ENCODE measurements around the gene OR52E2.
"Not testable (repeated sequence)": the region's sequence is repeated elsewhere in the genome, so short reads cannot be mapped to it uniquely, and the experiment has no call there.

The OR52E2 gene

GRCh38 chr11:5059391-5059790 is at the start of gene OR52E2:
TSS of gene OR52E2 (minus strand) at chr11:5059627. CDS start at chr11:5059627, 0 bp downstream.
- no peak for TF ChIP-seq ZNF274 (IDR thresholded peaks at IDR 0.05; ENCODE audit: low read depth, low read length)
- H3K4me3 ChIP-seq (ENCODE audit: low read length), result no peak within 1 kb of the TSS

DNA sequence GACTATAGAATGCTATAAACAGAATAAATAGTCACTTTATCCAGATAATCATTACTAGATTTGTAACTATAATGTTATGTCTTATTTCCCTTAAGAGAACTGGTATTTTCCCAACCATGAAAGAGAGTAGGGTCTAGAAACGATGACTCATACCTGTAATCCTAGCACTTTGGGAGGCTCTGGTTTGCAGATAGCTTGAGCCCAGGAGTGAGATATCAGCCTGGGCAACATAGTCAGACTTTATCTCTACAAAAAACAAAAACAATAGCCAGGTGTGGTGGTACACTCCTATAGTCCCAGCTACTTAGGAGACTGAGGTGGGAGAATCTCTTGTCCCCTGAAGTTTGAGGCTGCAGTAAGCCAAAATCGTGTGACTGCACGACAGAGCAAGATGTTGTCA is 47.9 kb upstream of the OR52E2 start:
- no peak overlapping the region for H3K4me3 ChIP-seq (ENCODE audit: low read length)
- TF ChIP-seq ZNF274 (IDR thresholded peaks at IDR 0.05; ENCODE audit: low read depth, low read length), result no peak

GRCh38 chr11:5103066-5103465 is 43.6 kb upstream of the OR52E2 start:
- TF ChIP-seq ZNF274 (IDR thresholded peaks at IDR 0.05; ENCODE audit: low read depth, low read length), result no peak
- H3K4me3 ChIP-seq (ENCODE audit: low read length), result no peak overlapping the region

- no peak overlapping the region for H3K4me3 ChIP-seq (ENCODE audit: low read length)
- TF ChIP-seq ZNF274 (IDR thresholded peaks at IDR 0.05; ENCODE audit: low read depth, low read length), result no peak
Measured at GRCh38 chr11:5102246-5102645, 42.8 kb upstream of the OR52E2 start.

- TF ChIP-seq ZNF274 (IDR thresholded peaks at IDR 0.05; ENCODE audit: low read depth, low read length), result no peak
- no peak overlapping the region for H3K4me3 ChIP-seq (ENCODE audit: low read length)
Measured at GRCh38 chr11:5096011-5096410, 36.6 kb upstream of the OR52E2 start.

- TF ChIP-seq ZNF274 (IDR thresholded peaks at IDR 0.05; ENCODE audit: low read depth, low read length), result no peak
- H3K4me3 ChIP-seq (ENCODE audit: low read length), result no peak overlapping the region
Measured at GRCh38 chr11:5092821-5093585, 33.6 kb upstream of the OR52E2 start.

DNA sequence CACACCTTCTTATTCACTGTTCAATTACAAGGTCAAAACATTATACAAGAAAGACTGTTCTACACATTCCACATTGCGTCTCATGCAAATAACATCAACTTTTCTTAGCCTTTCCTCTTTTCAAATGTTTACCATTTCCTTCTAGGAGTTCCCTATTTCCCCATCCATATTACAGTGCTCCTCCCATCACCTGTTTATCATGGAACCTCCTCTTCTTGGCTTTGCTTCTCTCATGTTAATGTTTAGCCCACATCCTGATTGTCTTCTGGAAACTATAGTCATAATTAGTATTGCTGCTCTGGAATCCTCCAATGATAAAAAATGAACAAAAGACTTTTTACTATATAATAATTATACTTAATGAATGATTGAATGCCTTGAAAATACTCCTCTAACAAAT is 31.2 kb upstream of the OR52E2 start:
- no peak for TF ChIP-seq ZNF274 (IDR thresholded peaks at IDR 0.05; ENCODE audit: low read depth, low read length)
- no peak overlapping the region for H3K4me3 ChIP-seq (ENCODE audit: low read length)

DNA sequence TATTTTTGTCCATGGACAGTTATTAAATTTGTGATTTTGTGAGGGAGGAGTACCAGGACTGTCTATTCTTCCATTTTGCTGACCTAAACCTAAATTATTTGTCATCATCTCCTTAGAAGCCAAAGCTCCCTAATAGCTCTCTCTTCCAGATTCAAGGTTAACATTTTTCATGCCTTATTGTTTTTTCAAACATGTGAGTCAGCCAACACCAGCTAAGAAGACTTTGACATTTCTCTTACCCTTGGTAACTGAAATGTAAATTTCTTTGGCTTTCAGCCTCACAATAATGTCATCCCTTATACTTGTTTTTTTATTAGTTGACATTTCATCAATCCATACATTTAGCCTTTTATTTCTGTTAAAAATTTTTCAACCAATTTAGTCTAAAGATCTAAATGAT is 29.1 kb upstream of the OR52E2 start:
- TF ChIP-seq ZNF274 (IDR thresholded peaks at IDR 0.05; ENCODE audit: low read depth, low read length), result no peak
- no peak overlapping the region for H3K4me3 ChIP-seq (ENCODE audit: low read length)

DNA sequence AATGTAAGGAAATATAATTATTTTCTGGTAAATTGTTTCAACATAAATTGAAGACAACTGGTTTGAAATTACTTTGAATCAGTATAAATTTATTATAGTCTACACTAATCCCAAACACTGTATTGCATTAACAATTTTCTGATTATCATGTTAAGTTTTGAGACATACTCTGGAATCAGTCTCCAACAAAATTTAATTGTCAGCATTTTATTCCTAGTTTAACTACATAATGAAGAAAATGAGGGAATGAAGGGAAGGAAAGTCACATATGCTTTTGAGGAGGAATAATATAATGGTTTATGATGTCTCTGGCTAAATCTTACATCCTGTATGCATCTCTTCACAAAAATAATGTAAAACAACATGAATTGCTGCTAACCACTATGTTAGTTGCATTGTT is 24.2 kb upstream of the OR52E2 start:
- TF ChIP-seq ZNF274 (IDR thresholded peaks at IDR 0.05; ENCODE audit: low read depth, low read length), result no peak
- no peak overlapping the region for H3K4me3 ChIP-seq (ENCODE audit: low read length)

GRCh38 chr11:5081405-5081804 is 22.0 kb upstream of the OR52E2 start:
- no peak for TF ChIP-seq ZNF274 (IDR thresholded peaks at IDR 0.05; ENCODE audit: low read depth, low read length)
- H3K4me3 ChIP-seq (ENCODE audit: low read length), result no peak overlapping the region

DNA sequence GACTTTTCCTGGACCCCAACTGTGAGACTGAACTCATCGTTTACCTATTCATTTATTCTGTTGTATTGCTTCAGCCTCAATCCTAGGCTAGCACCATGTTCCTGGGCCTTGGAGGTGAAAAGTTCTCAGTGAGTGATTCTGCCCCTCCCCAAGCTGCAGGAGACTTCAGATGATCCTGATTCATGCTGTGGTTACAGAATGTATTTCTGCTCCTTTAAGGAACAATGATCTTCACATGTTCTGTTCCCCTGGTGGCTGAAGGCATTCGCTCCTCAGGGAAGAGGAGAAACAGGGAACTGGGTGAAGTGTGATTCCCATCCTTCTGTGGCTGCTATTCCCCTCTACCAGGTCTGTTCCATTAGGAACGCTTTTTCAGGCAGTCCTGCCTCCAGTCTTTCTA is 12.4 kb upstream of the OR52E2 start:
- no peak for TF ChIP-seq ZNF274 (IDR thresholded peaks at IDR 0.05; ENCODE audit: low read depth, low read length)
- no peak overlapping the region for H3K4me3 ChIP-seq (ENCODE audit: low read length)

DNA sequence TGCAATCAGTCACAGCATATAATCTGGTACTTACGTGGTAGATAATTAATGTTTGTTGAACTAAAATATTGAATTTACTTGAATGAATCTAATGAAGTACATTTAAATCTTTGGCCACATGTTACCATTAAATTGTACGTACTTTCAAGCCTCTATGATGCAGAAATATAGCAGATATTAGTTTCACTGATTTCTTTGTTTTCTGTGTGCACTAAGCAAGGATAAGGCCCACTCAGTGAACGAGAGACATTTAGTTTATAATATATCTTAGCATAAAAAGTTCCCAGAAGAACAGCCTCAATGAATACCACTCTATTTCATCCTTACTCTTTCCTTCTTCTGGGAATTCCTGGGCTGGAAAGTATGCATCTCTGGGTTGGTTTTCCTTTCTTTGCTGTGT is 9.8 kb upstream of the OR52E2 start, which contains the start of gene OR52E1:
Gene OR52E1 (plus strand): TSS at position 301 of the 400 bp plus-strand sequence.
- TF ChIP-seq ZNF274 (IDR thresholded peaks at IDR 0.05; ENCODE audit: low read depth, low read length), result no peak
- H3K4me3 ChIP-seq (ENCODE audit: low read length), result no peak within 1 kb of the TSS

DNA sequence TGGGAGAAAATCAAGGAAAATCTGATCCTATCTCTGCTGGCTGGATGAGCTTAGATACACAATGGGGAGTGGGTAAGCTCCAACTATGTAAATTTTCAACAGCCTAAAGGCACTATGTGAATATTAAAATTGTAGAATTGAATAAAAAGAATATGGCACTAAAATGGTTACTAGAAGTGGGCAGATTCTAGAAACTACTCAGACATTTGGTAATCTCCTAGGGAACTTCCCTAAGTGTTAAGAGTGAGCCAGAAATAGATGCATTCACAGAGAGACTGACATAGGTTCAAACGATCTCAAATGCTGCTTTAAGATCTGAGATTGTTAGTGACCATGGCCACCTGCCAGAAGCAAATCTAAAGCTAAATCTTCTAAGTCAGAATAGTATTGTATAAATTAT is 5.6 kb upstream of the OR52E2 start:
- no peak for TF ChIP-seq ZNF274 (IDR thresholded peaks at IDR 0.05; ENCODE audit: low read depth, low read length)
- H3K4me3 ChIP-seq (ENCODE audit: low read length), result no peak overlapping the region

DNA sequence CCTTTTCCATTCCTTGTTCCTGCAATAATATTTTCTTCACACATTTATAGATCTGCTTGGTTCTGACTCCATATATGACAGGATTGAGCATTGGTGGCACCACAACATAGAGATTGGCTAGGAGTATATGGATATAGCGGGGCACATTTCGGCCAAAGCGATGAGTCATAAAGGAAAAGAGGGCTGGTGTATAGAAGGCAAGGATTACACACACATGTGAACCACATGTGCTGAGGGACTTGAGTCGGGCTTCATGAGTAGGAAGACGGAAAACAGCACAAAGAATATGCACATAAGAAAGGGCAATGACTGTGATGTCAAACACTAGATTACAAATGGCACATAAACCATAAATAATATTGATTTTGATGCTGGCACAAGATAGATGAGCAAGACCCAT is 748 bp downstream of the OR52E2 start:
- H3K4me3 ChIP-seq (ENCODE audit: low read length), result not testable (repeated sequence)

DNA sequence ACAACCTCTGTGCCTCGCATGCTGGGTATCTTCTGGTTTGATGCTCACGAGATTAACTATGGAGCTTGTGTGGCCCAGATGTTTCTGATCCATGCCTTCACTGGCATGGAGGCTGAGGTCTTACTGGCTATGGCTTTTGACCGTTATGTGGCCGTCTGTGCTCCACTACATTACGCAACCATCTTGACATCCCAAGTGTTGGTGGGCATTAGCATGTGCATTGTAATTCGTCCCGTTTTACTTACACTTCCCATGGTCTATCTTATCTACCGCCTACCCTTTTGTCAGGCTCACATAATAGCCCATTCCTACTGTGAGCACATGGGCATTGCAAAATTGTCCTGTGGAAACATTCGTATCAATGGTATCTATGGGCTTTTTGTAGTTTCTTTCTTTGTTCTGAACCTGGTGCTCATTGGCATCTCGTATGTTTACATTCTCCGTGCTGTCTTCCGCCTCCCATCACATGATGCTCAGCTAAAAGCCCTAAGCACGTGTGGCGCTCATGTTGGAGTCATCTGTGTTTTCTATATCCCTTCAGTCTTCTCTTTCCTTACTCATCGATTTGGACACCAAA is 12.6 kb downstream of the OR52E2 start:
- no peak for TF ChIP-seq ZNF274 (IDR thresholded peaks at IDR 0.05; ENCODE audit: low read depth, low read length)
- no peak overlapping the region for H3K4me3 ChIP-seq (ENCODE audit: low read length)

GRCh38 chr11:5046226-5046625 is 13.2 kb downstream of the OR52E2 start, which contains the start of gene OR52J3:
TSS of gene OR52J3 (plus strand) at chr11:5046526. CDS start at chr11:5046526, 0 bp downstream.
- H3K4me3 ChIP-seq (ENCODE audit: low read length), result no peak within 1 kb of the TSS
- no peak for TF ChIP-seq ZNF274 (IDR thresholded peaks at IDR 0.05; ENCODE audit: low read depth, low read length)

All from GM08714 (cell line).